NCI-H146 treated with DMSO at 0.1 percent for 48 hours (cell line): Measurements from ENCODE around the gene GBGT1.

Experiments
- DNase-seq: peaks from one replicate; lab custom pipeline; 2025; ENCODE audit not compliant: unreplicated experiment; lab: John Stamatoyannopoulos, UW

GBGT1 gene

GRCh38 chr9:133165452-133165730 lies 1.7 kb upstream of the GBGT1 start:
- DNase-seq: no peak

DNA sequence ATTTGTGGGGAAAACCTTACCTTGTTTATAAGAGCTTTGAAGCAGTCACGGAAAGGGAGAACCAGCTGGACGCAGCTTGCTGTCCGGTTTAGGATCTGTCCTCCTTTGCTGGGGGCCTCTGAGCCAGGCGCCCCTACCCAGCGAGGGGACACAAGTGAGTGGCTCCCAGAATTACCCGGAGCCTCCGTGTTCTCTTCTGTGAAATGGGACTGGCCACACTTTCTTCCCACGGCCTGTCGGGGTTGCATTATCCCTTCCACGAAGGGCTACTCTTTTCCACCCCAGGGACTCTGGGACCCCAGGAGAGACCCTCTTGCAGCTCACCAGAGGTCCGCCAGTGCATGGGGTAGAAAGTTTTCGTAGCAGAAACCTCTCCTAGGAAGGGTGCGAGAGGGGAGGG lies 477 bp upstream of the GBGT1 start:
- no peak for DNase-seq

DNA sequence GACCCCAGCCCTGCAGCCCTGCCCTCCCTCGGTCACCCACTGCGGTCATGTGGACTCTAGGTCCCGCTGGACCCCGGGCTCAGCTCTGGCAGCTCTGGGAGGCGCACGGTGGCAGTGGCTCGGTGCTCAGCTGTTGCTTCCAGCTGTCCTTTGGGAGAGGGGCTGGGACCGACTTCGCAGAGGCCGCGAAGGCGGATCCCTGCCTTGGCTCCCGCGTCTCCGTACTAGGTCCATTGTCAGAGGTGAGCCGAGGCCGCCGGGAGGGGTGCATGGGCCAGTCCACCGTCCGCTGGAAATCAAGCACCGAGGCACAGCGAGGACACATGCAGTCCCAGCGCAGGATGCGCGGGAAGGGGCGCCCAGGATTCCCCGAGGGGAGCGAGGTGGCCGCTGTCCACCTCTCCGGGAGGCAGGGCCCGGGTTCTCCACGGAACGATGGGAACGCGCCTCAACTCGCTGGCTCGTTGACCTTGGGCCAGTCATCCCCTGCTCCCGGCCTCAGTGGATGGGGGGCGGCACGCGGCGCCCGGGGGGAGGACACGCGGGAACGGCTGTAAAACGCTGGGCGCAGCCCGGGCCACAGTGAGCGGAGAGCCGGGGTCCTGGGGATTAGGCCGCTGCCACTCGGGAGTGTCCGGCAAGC lies 732 bp downstream of the GBGT1 start:
- DNase-seq: no peak

DNA sequence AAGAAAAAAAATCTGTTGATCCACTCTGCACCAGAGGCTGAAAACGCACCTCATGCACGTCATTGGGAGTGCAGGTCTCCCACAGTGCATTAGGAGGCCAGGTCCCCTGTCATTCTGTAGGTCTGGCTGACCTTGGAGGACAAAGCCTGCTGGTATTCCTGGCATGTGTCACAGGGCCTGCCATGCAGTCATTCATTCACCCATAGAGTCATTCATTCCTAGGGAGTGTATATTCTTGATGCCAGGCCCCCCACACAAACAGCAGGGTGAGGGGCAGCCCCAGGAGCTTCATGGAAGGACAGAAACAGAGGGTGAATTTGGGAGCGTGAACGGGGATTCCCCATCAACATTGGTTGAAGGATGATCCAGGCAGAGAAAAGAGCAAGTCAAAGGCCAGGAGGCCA lies 2.2 kb downstream of the GBGT1 start:
- DNase-seq: no peak

- no peak for DNase-seq
These were observed 2.8 kb downstream of the GBGT1 start for GRCh38 chr9:133160742-133161546.

- DNase-seq: no peak
These were observed 5.0 kb downstream of the GBGT1 start for GRCh38 chr9:133158695-133159094.

GRCh38 chr9:133155156-133155555 lies 8.6 kb downstream of the GBGT1 start:
- no peak for DNase-seq

- DNase-seq: no peak
These were observed 9.4 kb downstream of the GBGT1 start for GRCh38 chr9:133154097-133154989.

GRCh38 chr9:133153227-133154096 lies 10.3 kb downstream of the GBGT1 start:
- no peak for DNase-seq

DNA sequence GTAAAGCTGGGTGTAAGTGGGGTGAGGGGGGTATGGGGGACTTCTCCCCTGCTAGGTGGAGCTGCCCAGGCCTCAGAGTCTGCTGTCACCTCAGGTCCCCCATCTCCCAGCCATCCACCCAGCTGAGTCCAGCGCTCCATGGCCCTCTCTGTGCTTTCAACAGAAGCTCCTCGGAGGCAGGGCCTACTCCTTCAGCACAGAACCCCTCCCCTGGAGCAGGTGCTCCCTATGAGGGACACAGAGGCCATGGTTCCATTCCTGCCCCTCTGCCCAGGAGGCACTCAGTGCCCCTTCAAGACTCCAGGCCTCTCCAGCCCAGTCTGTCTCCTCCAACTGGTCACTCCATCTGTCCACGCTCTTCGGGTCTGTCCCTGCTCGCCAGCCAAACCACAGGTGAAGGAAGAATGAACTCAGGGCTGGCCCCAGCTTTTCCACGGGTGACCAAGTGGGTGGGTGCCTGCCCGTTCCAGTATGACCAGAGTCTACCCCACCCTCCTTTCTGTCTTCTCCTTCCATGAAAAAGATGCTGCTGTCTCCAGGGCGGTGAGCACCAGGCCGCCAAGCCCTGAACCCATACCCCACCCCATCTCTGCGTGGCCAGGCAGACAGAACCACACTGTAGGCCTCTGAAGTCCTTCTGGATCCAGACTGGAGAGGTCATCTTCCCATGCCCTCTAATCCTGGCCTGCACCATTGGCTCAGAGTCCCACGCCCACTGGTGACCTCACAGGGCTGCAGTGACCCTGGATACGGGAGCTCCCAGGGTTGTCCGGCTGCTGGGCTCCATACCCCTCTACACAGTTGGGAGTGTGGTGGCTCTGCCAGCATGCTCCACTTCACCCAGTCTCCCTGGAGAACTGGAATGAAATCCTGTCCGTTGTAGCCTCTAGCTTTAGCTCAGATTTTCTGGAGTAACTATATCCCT lies 11.9 kb downstream of the GBGT1 start:
- DNase-seq: no peak

DNA sequence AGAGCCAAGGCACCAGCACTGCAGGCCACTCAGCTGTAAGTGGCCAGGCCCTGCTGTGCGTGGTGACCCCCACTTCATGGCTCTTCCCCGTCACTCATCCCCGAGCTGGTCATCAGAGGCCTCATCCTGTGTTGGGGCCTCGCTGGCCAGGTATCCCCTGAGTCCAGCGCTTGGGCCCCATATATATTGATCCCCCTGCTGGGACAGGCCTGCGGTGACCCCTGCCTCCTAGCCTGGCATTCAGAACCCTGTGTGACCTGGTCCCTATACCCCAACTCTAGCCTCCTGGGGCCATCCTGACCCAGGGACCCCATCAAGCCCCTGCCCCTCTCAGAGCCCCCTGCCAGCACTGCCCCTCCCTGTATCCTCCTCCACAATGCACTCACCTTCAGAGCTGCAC lies 12.7 kb downstream of the GBGT1 start:
- no peak for DNase-seq

DNA sequence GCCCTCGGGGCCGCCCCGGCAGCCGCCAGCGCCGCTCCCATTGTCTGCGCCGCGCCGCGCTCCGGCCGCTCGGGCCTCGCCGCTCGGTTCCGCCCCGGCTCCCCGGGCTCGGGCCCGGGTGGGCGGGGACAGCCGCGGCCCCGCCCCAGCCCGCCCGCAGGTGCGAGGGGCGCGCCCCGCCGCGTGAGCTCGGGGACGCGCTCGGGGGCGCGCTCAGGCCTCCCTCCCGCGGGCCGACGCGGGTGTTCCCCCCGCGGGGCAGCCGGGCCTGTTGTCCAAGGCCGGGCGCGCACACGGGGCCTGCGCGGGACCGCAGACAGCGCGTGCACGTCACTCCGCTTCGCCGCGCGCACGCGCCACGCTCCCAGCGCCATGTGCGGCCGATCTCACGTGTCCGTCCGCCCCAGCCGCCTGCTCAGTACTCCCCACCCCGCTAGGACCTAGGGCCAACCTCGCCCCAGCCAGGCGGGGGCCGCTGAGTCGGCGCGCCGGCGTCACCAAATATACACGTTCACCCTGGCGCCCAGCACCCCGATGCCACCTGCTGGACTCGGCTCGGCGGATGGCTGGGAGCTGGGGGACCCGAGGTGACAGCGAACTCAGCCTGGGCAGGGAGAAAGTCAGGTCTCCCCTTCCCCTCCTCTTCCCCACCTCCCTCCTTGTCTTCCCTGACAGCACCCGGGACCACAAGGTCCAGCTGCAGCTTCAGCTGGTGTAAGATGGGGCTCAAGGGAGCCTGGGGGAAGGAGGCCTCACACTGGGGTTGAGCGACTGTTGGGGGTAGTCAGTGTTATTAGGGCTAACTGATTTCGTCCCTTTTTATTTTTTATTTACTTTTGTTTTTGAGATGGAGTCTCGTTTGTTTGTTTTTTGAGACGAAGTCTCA lies 14.3 kb downstream of the GBGT1 start:
- DNase-seq: peak; percentile 69

GRCh38 chr9:133148199-133149129 lies 15.2 kb downstream of the GBGT1 start:
- DNase-seq: no peak

GRCh38 chr9:133147412-133148198 lies 16.1 kb downstream of the GBGT1 start:
- DNase-seq: peak; percentile 54

DNA sequence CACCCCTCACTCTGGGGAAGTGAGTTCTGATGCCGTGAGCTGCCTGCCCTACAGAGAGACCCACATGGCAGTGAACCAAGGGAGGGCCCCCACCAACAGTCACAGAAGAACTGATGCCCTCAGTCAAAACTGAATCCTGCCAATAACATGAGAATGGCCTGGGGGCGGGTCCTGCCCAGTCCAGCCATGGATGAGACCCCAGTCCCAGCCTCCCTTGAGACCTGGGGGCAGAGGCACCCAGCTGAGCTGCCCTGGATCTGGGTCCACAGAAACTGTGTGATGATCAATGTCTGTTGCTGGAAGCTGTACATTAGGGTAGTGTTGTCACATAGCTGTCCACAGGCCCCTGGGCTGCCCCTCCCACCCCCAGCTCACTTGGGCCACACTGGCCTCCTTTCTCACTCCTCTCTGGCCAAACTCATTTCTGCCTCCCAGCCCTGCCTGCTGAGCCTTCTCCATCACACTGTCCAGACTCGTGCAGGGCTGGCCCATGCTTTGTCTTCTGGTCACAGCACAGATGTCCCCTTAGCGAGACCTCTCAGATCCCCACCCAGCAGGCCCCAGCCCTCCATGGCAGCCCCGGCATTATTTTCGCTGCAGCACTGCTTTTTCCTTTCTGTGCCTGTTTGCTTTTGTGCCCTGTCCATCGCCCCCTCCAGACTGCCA lies 16.8 kb downstream of the GBGT1 start:
- no peak for DNase-seq
